GM23338 (cell line): Measurements from ENCODE around the gene VPS39.

Experiments
- CREB1 ChIP-seq: fragments of 250-450 bp; sonication (Bioruptor Pico); IDR thresholded peaks from 2 replicates; pipeline ENCODE4 v1.5.0; 2020; ENCODE audit warnings: low read depth, mild to moderate bottlenecking, moderate library complexity
- EZH2 ChIP-seq: fragments of 200-600 bp; sonication (generic); IDR thresholded peaks from one replicate; pipeline ENCODE4 v1.8.0; 2017; ENCODE audit warnings: antibody characterized with exemption, mild to moderate bottlenecking, low read depth; ENCODE audit not compliant: unreplicated experiment
- EZH2phosphoT487 ChIP-seq: fragments of 200-600 bp; sonication (generic); IDR thresholded peaks from one replicate; pipeline ENCODE4 v1.8.1; 2018; ENCODE audit warnings: antibody characterized with exemption; ENCODE audit not compliant: unreplicated experiment
- JUNB ChIP-seq: IDR thresholded peaks from one replicate; pipeline ENCODE4 v1.6.1; 2016; ENCODE audit warnings: antibody characterized with exemption; ENCODE audit not compliant: unreplicated experiment
- NANOG ChIP-seq: IDR thresholded peaks from 2 replicates; pipeline ENCODE4 v1.6.1; 2016; ENCODE audit warnings: antibody characterized with exemption, borderline replicate concordance
- POLR2AphosphoS5 ChIP-seq: IDR thresholded peaks from 2 replicates; pipeline ENCODE4 v1.6.1; 2016; ENCODE audit warnings: antibody characterized with exemption, low read depth
- STAT1 ChIP-seq: IDR thresholded peaks from one replicate; pipeline ENCODE4 v1.6.1; 2016; ENCODE audit warnings: antibody characterized with exemption; ENCODE audit not compliant: unreplicated experiment
- ZNF114 ChIP-seq: fragments of 250-450 bp; sonication (Bioruptor Pico); IDR thresholded peaks from 2 replicates; pipeline ENCODE4 v1.5.0; 2020; ENCODE audit warnings: mild to moderate bottlenecking, moderate library complexity
- TF ChIP-seq, protein P1 (sequence below), 2 experiments: fragments of 200-600 bp in 1 of 2; sonication (generic) in 1 of 2; conservative IDR thresholded peaks; 2 replicates each; pipeline versions ENCODE4 v1.5.1 to v1.6.1; 2016 to 2017; ENCODE audit warnings: antibody characterized with exemption in 2 of 2, low read depth in 2 of 2, mild to moderate bottlenecking in 2 of 2, moderate library complexity in 1 of 2
- TF ChIP-seq, protein P2 (sequence below): IDR thresholded peaks from one replicate; pipeline ENCODE4 v1.6.1; 2018; ENCODE audit warnings: antibody characterized with exemption; ENCODE audit not compliant: unreplicated experiment
- TF ChIP-seq, protein P3 (sequence below): IDR thresholded peaks from 2 replicates; pipeline ENCODE4 v1.6.1; 2016; ENCODE audit warnings: antibody characterized with exemption
- TF ChIP-seq, protein P4 (sequence below): fragments of 250-450 bp; sonication (Bioruptor Pico); IDR thresholded peaks from 2 replicates; pipeline ENCODE4 v1.5.0; 2020; ENCODE audit warnings: mild to moderate bottlenecking, moderate library complexity

DNA sequence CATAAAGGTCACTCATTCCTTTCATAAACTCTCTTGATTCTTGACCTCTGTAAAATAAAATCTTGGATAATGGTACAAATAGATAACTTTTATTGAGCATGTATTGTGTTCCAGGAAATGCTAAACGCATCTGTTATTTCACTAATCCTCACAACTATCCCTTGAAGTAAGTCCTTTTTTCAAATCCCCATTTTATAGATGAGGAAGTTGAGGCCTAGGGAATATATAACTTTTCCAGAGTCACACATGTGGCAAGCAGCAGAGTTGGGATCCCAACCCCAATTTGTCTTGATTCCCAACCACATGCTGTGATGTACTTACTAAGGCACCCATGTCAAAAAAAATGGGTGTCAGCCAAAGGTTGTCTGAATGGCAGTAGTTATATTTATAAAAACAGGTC, 6.3 kb downstream of the VPS39 start:
- TF ChIP-seq, protein P1, sequence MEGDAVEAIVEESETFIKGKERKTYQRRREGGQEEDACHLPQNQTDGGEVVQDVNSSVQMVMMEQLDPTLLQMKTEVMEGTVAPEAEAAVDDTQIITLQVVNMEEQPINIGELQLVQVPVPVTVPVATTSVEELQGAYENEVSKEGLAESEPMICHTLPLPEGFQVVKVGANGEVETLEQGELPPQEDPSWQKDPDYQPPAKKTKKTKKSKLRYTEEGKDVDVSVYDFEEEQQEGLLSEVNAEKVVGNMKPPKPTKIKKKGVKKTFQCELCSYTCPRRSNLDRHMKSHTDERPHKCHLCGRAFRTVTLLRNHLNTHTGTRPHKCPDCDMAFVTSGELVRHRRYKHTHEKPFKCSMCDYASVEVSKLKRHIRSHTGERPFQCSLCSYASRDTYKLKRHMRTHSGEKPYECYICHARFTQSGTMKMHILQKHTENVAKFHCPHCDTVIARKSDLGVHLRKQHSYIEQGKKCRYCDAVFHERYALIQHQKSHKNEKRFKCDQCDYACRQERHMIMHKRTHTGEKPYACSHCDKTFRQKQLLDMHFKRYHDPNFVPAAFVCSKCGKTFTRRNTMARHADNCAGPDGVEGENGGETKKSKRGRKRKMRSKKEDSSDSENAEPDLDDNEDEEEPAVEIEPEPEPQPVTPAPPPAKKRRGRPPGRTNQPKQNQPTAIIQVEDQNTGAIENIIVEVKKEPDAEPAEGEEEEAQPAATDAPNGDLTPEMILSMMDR (conservative IDR thresholded peaks at IDR 0.05; ENCODE audit: low read depth in 2 of 2), result no peak
- TF ChIP-seq EZH2 (no peak), POLR2AphosphoS5 (no peak), STAT1 (no peak), CREB1 (CRISPR knock-in tag) (no peak), EZH2phosphoT487 (no peak), JUNB (no peak), ZNF114 (CRISPR knock-in tag) (no peak), NANOG (no peak)
- TF ChIP-seq, protein P2, sequence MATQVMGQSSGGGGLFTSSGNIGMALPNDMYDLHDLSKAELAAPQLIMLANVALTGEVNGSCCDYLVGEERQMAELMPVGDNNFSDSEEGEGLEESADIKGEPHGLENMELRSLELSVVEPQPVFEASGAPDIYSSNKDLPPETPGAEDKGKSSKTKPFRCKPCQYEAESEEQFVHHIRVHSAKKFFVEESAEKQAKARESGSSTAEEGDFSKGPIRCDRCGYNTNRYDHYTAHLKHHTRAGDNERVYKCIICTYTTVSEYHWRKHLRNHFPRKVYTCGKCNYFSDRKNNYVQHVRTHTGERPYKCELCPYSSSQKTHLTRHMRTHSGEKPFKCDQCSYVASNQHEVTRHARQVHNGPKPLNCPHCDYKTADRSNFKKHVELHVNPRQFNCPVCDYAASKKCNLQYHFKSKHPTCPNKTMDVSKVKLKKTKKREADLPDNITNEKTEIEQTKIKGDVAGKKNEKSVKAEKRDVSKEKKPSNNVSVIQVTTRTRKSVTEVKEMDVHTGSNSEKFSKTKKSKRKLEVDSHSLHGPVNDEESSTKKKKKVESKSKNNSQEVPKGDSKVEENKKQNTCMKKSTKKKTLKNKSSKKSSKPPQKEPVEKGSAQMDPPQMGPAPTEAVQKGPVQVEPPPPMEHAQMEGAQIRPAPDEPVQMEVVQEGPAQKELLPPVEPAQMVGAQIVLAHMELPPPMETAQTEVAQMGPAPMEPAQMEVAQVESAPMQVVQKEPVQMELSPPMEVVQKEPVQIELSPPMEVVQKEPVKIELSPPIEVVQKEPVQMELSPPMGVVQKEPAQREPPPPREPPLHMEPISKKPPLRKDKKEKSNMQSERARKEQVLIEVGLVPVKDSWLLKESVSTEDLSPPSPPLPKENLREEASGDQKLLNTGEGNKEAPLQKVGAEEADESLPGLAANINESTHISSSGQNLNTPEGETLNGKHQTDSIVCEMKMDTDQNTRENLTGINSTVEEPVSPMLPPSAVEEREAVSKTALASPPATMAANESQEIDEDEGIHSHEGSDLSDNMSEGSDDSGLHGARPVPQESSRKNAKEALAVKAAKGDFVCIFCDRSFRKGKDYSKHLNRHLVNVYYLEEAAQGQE, result no peak
- TF ChIP-seq, protein P3, sequence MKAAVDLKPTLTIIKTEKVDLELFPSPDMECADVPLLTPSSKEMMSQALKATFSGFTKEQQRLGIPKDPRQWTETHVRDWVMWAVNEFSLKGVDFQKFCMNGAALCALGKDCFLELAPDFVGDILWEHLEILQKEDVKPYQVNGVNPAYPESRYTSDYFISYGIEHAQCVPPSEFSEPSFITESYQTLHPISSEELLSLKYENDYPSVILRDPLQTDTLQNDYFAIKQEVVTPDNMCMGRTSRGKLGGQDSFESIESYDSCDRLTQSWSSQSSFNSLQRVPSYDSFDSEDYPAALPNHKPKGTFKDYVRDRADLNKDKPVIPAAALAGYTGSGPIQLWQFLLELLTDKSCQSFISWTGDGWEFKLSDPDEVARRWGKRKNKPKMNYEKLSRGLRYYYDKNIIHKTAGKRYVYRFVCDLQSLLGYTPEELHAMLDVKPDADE, result no peak
- TF ChIP-seq, protein P4, sequence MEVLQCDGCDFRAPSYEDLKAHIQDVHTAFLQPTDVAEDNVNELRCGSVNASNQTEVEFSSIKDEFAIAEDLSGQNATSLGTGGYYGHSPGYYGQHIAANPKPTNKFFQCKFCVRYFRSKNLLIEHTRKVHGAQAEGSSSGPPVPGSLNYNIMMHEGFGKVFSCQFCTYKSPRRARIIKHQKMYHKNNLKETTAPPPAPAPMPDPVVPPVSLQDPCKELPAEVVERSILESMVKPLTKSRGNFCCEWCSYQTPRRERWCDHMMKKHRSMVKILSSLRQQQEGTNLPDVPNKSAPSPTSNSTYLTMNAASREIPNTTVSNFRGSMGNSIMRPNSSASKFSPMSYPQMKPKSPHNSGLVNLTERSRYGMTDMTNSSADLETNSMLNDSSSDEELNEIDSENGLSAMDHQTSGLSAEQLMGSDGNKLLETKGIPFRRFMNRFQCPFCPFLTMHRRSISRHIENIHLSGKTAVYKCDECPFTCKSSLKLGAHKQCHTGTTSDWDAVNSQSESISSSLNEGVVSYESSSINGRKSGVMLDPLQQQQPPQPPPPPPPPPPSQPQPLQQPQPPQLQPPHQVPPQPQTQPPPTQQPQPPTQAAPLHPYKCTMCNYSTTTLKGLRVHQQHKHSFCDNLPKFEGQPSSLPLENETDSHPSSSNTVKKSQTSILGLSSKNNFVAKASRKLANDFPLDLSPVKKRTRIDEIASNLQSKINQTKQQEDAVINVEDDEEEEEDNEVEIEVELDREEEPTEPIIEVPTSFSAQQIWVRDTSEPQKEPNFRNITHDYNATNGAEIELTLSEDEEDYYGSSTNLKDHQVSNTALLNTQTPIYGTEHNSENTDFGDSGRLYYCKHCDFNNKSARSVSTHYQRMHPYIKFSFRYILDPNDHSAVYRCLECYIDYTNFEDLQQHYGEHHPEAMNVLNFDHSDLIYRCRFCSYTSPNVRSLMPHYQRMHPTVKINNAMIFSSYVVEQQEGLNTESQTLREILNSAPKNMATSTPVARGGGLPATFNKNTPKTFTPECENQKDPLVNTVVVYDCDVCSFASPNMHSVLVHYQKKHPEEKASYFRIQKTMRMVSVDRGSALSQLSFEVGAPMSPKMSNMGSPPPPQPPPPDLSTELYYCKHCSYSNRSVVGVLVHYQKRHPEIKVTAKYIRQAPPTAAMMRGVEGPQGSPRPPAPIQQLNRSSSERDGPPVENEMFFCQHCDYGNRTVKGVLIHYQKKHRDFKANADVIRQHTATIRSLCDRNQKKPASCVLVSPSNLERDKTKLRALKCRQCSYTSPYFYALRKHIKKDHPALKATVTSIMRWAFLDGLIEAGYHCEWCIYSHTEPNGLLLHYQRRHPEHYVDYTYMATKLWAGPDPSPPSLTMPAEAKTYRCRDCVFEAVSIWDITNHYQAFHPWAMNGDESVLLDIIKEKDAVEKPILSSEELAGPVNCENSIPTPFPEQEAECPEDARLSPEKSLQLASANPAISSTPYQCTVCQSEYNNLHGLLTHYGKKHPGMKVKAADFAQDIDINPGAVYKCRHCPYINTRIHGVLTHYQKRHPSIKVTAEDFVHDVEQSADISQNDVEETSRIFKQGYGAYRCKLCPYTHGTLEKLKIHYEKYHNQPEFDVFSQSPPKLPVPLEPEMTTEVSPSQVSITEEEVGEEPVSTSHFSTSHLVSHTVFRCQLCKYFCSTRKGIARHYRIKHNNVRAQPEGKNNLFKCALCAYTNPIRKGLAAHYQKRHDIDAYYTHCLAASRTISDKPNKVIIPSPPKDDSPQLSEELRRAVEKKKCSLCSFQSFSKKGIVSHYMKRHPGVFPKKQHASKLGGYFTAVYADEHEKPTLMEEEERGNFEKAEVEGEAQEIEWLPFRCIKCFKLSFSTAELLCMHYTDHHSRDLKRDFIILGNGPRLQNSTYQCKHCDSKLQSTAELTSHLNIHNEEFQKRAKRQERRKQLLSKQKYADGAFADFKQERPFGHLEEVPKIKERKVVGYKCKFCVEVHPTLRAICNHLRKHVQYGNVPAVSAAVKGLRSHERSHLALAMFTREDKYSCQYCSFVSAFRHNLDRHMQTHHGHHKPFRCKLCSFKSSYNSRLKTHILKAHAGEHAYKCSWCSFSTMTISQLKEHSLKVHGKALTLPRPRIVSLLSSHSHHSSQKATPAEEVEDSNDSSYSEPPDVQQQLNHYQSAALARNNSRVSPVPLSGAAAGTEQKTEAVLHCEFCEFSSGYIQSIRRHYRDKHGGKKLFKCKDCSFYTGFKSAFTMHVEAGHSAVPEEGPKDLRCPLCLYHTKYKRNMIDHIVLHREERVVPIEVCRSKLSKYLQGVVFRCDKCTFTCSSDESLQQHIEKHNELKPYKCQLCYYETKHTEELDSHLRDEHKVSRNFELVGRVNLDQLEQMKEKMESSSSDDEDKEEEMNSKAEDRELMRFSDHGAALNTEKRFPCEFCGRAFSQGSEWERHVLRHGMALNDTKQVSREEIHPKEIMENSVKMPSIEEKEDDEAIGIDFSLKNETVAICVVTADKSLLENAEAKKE (CRISPR knock-in tag), result no peak
